Natural killer cell (primary cell): ENCODE data around the gene METTL22. TPM values are rescaled to one million over a fixed set of nuclear protein-coding genes. Genes with fewer than 3 reads are reported as not detected.

ENCODE experiments used
- ATAC-seq, 3 donors: fragments of 150-1000 bp in 2 of 3; fragments of 200-7000 bp in 1 of 3; cut with Tn5 transposase; 1 replicate in 1 of 3; 2 replicates in 2 of 3; pipeline ENCODE4 v1.10.0; 2021; ENCODE audit warnings: mild to moderate bottlenecking in 2 of 3, moderate library complexity in 2 of 3
- DNase-seq, 2 donors: peaks; one replicate each; pipeline versions ENCODE4 v3.0.0 to v3.0.0-alpha.2; 2013 to 2021; ENCODE audit warnings: mixed read lengths in 1 of 2
- H3K27ac ChIP-seq: one replicate; pipeline ENCODE4 v1.5.1; 2013; ENCODE audit warnings: mild to moderate bottlenecking, low read length
- H3K27me3 ChIP-seq: one replicate; pipeline ENCODE4 v1.6.1; 2013; ENCODE audit warnings: low read length; ENCODE audit not compliant: control insufficient read depth, insufficient read depth
- H3K36me3 ChIP-seq: one replicate; pipeline ENCODE4 v1.6.1; 2013; ENCODE audit warnings: low read length; ENCODE audit not compliant: control insufficient read depth, insufficient read depth
- H3K4me1 ChIP-seq: one replicate; pipeline ENCODE4 v1.6.1; 2013; ENCODE audit warnings: low read length; ENCODE audit not compliant: control insufficient read depth, insufficient read depth
- H3K4me3 ChIP-seq: one replicate; pipeline ENCODE4 v1.5.1; 2013; ENCODE audit warnings: low read length
- H3K9me3 ChIP-seq: one replicate; pipeline ENCODE4 v1.6.1; 2013; ENCODE audit warnings: low read length; ENCODE audit not compliant: control insufficient read depth, insufficient read depth
- H3K27ac Mint-ChIP-seq, 2 donors: one replicate each; pipeline ENCODE4 v1.8.0; 2022; ENCODE audit warnings: mild to moderate bottlenecking in 2 of 2, mixed read lengths in 2 of 2, moderate library complexity in 1 of 2
- H3K27me3 Mint-ChIP-seq, 2 donors: one replicate each; pipeline ENCODE4 v1.8.0; 2022; ENCODE audit warnings: low read depth in 2 of 2, mixed read lengths in 2 of 2
- H3K36me3 Mint-ChIP-seq: one replicate; pipeline ENCODE4 v1.8.0; 2022; ENCODE audit warnings: mixed read lengths
- H3K4me1 Mint-ChIP-seq, 2 donors: one replicate each; pipeline ENCODE4 v1.8.0; 2022; ENCODE audit warnings: mixed read lengths in 2 of 2
- H3K4me3 Mint-ChIP-seq: one replicate; pipeline ENCODE4 v1.8.0; 2022; ENCODE audit warnings: mild to moderate bottlenecking, moderate library complexity, mixed read lengths
- H3K9me3 Mint-ChIP-seq, 2 donors: one replicate each; pipeline ENCODE4 v1.8.0; 2022; ENCODE audit warnings: mixed read lengths in 2 of 2
- WGBS: methylation state at CpG from one replicate; pipeline ENCODE4 v1.1.7; 2013; ENCODE audit warnings: missing lambda C conversion rate; ENCODE audit not compliant: insufficient coverage; 5-methylcytosine and 5-hydroxymethylcytosine counted together
- intact Hi-C: fragments of 100-400 bp; cut with micrococcal nuclease; formaldehyde crosslinking; loops from one replicate; pipeline ENCODE4 v1.14.2; 2022
- total RNA-seq, 4 donors: library from RNA; stranded (reverse); fragments of 120-200 nt in 1 of 4; gene quantifications; one replicate each; pipeline versions ENCODE4 v1.2.3 to v1.2.4, GENCODE V29; 2013 to 2022
- TF ChIP-seq, protein P1 (sequence below): fragments of 200-600 bp; IDR thresholded peaks from one replicate; pipeline ENCODE4 v1.8.0; 2022; ENCODE audit warnings: antibody characterized with exemption

Gene METTL22
- total RNA-seq, 3 donors from 2014 or later (not counting 1 experiment from before 2014, with no cell fraction given), result 27.1 to 45.8 (median 38.9) TPM

DNA sequence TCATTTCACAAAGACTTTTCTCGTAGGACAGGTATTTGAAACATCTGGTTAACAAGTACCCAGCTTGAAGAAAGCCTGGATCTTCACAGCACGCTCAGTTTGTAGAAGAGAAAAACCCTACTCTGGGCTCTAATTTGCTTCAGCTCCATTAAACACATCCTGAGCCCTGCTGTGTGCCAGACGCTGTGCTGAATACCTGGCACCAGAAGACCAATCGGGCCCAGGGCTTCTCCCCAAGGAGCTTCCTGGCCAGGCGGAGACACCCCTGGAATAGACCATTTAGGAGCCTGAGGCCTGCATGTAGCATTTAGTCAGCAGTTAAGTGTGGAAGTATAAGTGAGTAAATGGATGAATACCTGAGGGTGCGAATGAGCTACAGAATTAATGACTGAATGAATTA, 44.0 kb downstream of the METTL22 start:
- Histone ChIP-seq H3K27me3 (no peaks in the 10 kb centered on the region), H3K9me3 (no peaks in the 10 kb centered on the region), H3K27ac (no peak overlapping the region), H3K36me3 (peaks cover 3% of the 10 kb centered on the region), H3K4me1 (no peaks in the 10 kb centered on the region), H3K4me3 (no peak overlapping the region)
- TF ChIP-seq, protein P1, sequence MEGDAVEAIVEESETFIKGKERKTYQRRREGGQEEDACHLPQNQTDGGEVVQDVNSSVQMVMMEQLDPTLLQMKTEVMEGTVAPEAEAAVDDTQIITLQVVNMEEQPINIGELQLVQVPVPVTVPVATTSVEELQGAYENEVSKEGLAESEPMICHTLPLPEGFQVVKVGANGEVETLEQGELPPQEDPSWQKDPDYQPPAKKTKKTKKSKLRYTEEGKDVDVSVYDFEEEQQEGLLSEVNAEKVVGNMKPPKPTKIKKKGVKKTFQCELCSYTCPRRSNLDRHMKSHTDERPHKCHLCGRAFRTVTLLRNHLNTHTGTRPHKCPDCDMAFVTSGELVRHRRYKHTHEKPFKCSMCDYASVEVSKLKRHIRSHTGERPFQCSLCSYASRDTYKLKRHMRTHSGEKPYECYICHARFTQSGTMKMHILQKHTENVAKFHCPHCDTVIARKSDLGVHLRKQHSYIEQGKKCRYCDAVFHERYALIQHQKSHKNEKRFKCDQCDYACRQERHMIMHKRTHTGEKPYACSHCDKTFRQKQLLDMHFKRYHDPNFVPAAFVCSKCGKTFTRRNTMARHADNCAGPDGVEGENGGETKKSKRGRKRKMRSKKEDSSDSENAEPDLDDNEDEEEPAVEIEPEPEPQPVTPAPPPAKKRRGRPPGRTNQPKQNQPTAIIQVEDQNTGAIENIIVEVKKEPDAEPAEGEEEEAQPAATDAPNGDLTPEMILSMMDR, result no peak
- WGBS, result 91% methylated on average over 6 of the region's 6 CpGs
- H3K27ac Mint-ChIP-seq, result no peak overlapping the region
- no peaks in the 10 kb centered on the region for H3K9me3 Mint-ChIP-seq
- H3K36me3 Mint-ChIP-seq, result no peaks in the 10 kb centered on the region
- no peak overlapping the region for H3K4me3 Mint-ChIP-seq
- intact Hi-C loops, result no loop called here
- DNase-seq (no peak), ATAC-seq (no peak)
- no peaks in the 10 kb centered on the region for H3K27me3 Mint-ChIP-seq
- H3K4me1 Mint-ChIP-seq, result no peaks in the 10 kb centered on the region

DNA sequence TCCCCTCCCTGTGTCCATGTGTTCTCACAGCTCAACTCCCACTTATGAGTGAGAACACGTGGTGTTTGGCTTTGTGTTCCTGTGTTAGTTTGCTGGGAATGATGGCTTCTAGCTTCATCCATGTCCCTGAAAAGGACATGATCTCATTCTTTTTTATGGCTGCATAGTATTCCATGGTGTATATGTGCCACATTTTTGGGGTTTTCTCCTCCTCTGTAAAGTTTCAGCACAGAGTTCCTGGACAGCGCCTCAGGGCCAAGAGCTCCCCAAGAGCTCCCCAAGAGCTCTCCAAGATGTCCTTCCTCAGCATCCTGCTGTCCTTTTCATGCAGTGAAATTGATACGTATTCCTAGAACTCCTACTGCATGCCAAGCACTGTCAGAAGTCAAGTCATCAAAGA, 46.0 kb downstream of the METTL22 start:
- Mint-ChIP-seq H3K27me3 (no peaks in the 10 kb centered on the region), H3K4me3 (no peak overlapping the region), H3K27ac (no peak overlapping the region), H3K4me1 (no peaks in the 10 kb centered on the region), H3K36me3 (no peaks in the 10 kb centered on the region), H3K9me3 (no peaks in the 10 kb centered on the region)
- Histone ChIP-seq H3K36me3 (peaks cover 3% of the 10 kb centered on the region), H3K9me3 (no peaks in the 10 kb centered on the region), H3K4me3 (no peak overlapping the region), H3K27me3 (no peaks in the 10 kb centered on the region), H3K27ac (no peak overlapping the region), H3K4me1 (no peaks in the 10 kb centered on the region)
- intact Hi-C loops, result no loop called here
- ATAC-seq, result no peak
- DNase-seq, result no peak
- TF ChIP-seq, protein P1, result no peak
- 76% methylated on average over 3 of the region's 3 CpGs for WGBS

DNA sequence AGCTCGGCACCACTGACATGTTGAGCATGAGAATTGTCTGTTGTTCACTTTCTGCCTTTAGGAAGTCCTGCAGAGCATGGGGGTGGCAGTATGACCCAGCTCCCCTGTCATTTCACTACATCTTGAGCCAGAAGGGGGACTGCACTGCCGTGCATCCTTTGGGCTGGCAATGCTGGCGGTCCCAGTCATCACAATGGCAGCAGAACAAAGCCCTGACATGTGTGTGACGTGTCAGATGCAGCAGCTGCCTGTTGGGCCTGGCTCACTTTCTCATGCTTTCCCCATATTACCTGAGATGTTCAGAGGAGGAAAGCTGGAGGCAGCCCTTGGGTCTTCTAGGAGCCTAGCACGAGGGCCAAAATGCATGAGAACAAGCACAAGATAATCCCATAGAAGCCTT, 46.6 kb downstream of the METTL22 start:
- H3K4me1 Mint-ChIP-seq, result no peaks in the 10 kb centered on the region
- TF ChIP-seq, protein P1, result no peak
- H3K27me3 Mint-ChIP-seq, result no peaks in the 10 kb centered on the region
- no peak overlapping the region for H3K4me3 Mint-ChIP-seq
- H3K9me3 Mint-ChIP-seq, result no peaks in the 10 kb centered on the region
- Histone ChIP-seq H3K36me3 (peaks cover 3% of the 10 kb centered on the region), H3K4me1 (no peaks in the 10 kb centered on the region), H3K27ac (no peak overlapping the region), H3K4me3 (no peak overlapping the region), H3K27me3 (no peaks in the 10 kb centered on the region), H3K9me3 (no peaks in the 10 kb centered on the region)
- no peak for DNase-seq
- H3K36me3 Mint-ChIP-seq, result no peaks in the 10 kb centered on the region
- H3K27ac Mint-ChIP-seq, result no peak overlapping the region
- ATAC-seq, result no peak
- intact Hi-C loops, result no loop called here
- WGBS, result 98% methylated on average over 5 of the region's 5 CpGs

DNA sequence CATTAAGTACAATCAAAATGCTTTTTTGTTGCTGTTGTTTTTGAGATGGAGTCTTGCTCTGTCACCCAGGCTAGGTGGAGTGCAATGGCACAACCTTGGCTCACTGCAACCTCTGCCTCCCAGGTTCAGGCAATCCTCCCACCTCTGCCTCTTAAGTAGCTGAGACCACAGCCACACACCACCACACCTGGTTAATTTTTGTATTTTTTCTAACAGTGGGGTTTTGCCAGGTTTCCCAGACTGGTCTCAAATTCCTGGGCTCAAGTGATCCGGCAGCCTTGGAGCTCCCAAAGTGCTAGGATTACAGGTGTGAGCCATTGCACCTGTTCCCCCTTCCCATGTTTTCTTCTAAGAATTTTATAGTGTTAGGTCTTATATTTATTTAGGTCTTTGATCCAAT, 48.0 kb downstream of the METTL22 start:
- Mint-ChIP-seq H3K27me3 (no peaks in the 10 kb centered on the region), H3K4me1 (peaks cover 0 to 7% of the 10 kb centered on the region in 2 donors)
- no peak for ATAC-seq

More for the DNA sequence above, 48.0 kb downstream of the METTL22 start:
- H3K4me3 ChIP-seq, result no peak overlapping the region
- peaks cover under 1% of the 10 kb centered on the region for H3K36me3 ChIP-seq
- Mint-ChIP-seq H3K4me3 (no peak overlapping the region), H3K27ac (no peak overlapping the region), H3K9me3 (no peaks in the 10 kb centered on the region), H3K36me3 (no peaks in the 10 kb centered on the region)
- no peaks in the 10 kb centered on the region for H3K27me3 ChIP-seq
- TF ChIP-seq, protein P1, result no peak
- no peak overlapping the region for H3K27ac ChIP-seq
- intact Hi-C loops, result no loop called here
- no peak for DNase-seq
- H3K9me3 ChIP-seq, result no peaks in the 10 kb centered on the region
- peaks cover 6% of the 10 kb centered on the region for H3K4me1 ChIP-seq
- WGBS, result 18% methylated on average over 1 of the region's 1 CpG
